ENCODE measurements around the gene LRRC52.

The LRRC52 gene

GRCh38 chr1:165532053-165532452 lies 11.7 kb upstream of the LRRC52 start:
- Histone ChIP-seq H2BK120ac (ENCODE audit: insufficient read depth, low read length, poor library complexity) (no peak overlapping the region), H3K9ac (ENCODE audit: low read length) (no peak overlapping the region), H3K4ac (ENCODE audit: low read depth, low read length) (no peak overlapping the region), H4K91ac (ENCODE audit: low read depth, low read length) (no peak overlapping the region), H4K12ac (ENCODE audit: low read depth, low read length) (no peak overlapping the region), H2BK5ac (ENCODE audit: low read depth, low read length, poor library complexity) (no peak overlapping the region), H3K4me3 (ENCODE audit: low read depth, low read length) (no peak overlapping the region), H2BK12ac (ENCODE audit: low read length) (no peak overlapping the region), H3K79me1 (ENCODE audit: low read length) (no peaks in the 10 kb centered on the region), H2AK5ac (ENCODE audit: low read length) (no peak overlapping the region), H3K4me1 (ENCODE audit: control insufficient read depth in 1 of 2, insufficient read depth in 2 of 2, low read length in 2 of 2) (no peaks in the 10 kb centered on the region), H3K79me2 (ENCODE audit: control insufficient read depth, insufficient read depth, low read length, poor library complexity) (no peaks in the 10 kb centered on the region), H3K27me3 (ENCODE audit: insufficient read depth, low read length) (no peaks in the 10 kb centered on the region), H4K8ac (ENCODE audit: low read depth, low read length) (no peak overlapping the region), H3K18ac (ENCODE audit: low read length) (no peak overlapping the region), H3K36me3 (ENCODE audit: control insufficient read depth in 1 of 2, insufficient read depth in 2 of 2, low read length in 2 of 2) (no peaks in the 10 kb centered on the region), H3K27ac (ENCODE audit: low read depth, low read length) (no peak overlapping the region), H3K14ac (ENCODE audit: low read length) (no peak overlapping the region), H3K9me3 (ENCODE audit: insufficient read depth, low read depth, low read length) (peaks cover 2% of the 10 kb centered on the region), H2AFZ (ENCODE audit: insufficient read depth, low read length, poor library complexity) (no peak overlapping the region), H3K4me2 (ENCODE audit: low read length) (no peak overlapping the region), H3K23ac (ENCODE audit: low read length) (no peak overlapping the region)
- no CpG with 5 or more reads among the region's 7 CpGs for WGBS (ENCODE audit: extremely low coverage, insufficient coverage, insufficient read length)
- DNase-seq, result no peak

- Histone ChIP-seq H3K4me1 (ENCODE audit: control insufficient read depth in 1 of 2, insufficient read depth in 2 of 2, low read length in 2 of 2) (no peaks in the 10 kb centered on the region), H2BK5ac (ENCODE audit: low read depth, low read length, poor library complexity) (no peak overlapping the region), H2AK5ac (ENCODE audit: low read length) (no peak overlapping the region), H3K27me3 (ENCODE audit: insufficient read depth, low read length) (no peaks in the 10 kb centered on the region), H3K18ac (ENCODE audit: low read length) (no peak overlapping the region), H2AFZ (ENCODE audit: insufficient read depth, low read length, poor library complexity) (no peak overlapping the region), H2BK12ac (ENCODE audit: low read length) (no peak overlapping the region), H3K36me3 (ENCODE audit: control insufficient read depth in 1 of 2, insufficient read depth in 2 of 2, low read length in 2 of 2) (no peaks in the 10 kb centered on the region), H2BK120ac (ENCODE audit: insufficient read depth, low read length, poor library complexity) (no peak overlapping the region), H3K4ac (ENCODE audit: low read depth, low read length) (no peak overlapping the region), H4K8ac (ENCODE audit: low read depth, low read length) (no peak overlapping the region), H3K79me1 (ENCODE audit: low read length) (no peaks in the 10 kb centered on the region), H3K79me2 (ENCODE audit: control insufficient read depth, insufficient read depth, low read length, poor library complexity) (no peaks in the 10 kb centered on the region), H3K9ac (ENCODE audit: low read length) (no peak overlapping the region), H3K14ac (ENCODE audit: low read length) (no peak overlapping the region), H4K91ac (ENCODE audit: low read depth, low read length) (no peak overlapping the region), H3K23ac (ENCODE audit: low read length) (no peak overlapping the region), H3K27ac (ENCODE audit: low read depth, low read length) (no peak overlapping the region), H4K12ac (ENCODE audit: low read depth, low read length) (no peak overlapping the region), H3K4me2 (ENCODE audit: low read length) (no peak overlapping the region), H3K9me3 (ENCODE audit: insufficient read depth, low read depth, low read length) (peaks cover 2% of the 10 kb centered on the region), H3K4me3 (ENCODE audit: low read depth, low read length) (no peak overlapping the region)
- no CpG with 5 or more reads among the region's 4 CpGs for WGBS (ENCODE audit: extremely low coverage, insufficient coverage, insufficient read length)
- DNase-seq, result no peak
These were observed 10.5 kb upstream of the LRRC52 start for GRCh38 chr1:165533254-165533653.

- Histone ChIP-seq H3K9ac (ENCODE audit: low read length) (no peak overlapping the region), H3K79me2 (ENCODE audit: control insufficient read depth, insufficient read depth, low read length, poor library complexity) (no peaks in the 10 kb centered on the region), H3K4me3 (ENCODE audit: low read depth, low read length) (no peak overlapping the region), H2AFZ (ENCODE audit: insufficient read depth, low read length, poor library complexity) (no peak overlapping the region), H3K9me3 (ENCODE audit: insufficient read depth, low read depth, low read length) (peaks cover 2% of the 10 kb centered on the region), H4K12ac (ENCODE audit: low read depth, low read length) (no peak overlapping the region), H3K79me1 (ENCODE audit: low read length) (no peaks in the 10 kb centered on the region), H2BK12ac (ENCODE audit: low read length) (no peak overlapping the region), H3K4ac (ENCODE audit: low read depth, low read length) (no peak overlapping the region), H4K8ac (ENCODE audit: low read depth, low read length) (no peak overlapping the region), H3K27me3 (ENCODE audit: insufficient read depth, low read length) (no peaks in the 10 kb centered on the region), H3K4me1 (ENCODE audit: control insufficient read depth in 1 of 2, insufficient read depth in 2 of 2, low read length in 2 of 2) (no peaks in the 10 kb centered on the region), H2BK5ac (ENCODE audit: low read depth, low read length, poor library complexity) (no peak overlapping the region), H4K91ac (ENCODE audit: low read depth, low read length) (no peak overlapping the region), H2AK5ac (ENCODE audit: low read length) (no peak overlapping the region), H3K4me2 (ENCODE audit: low read length) (no peak overlapping the region), H2BK120ac (ENCODE audit: insufficient read depth, low read length, poor library complexity) (no peak overlapping the region), H3K18ac (ENCODE audit: low read length) (no peak overlapping the region), H3K23ac (ENCODE audit: low read length) (no peak overlapping the region), H3K14ac (ENCODE audit: low read length) (no peak overlapping the region), H3K27ac (ENCODE audit: low read depth, low read length) (no peak overlapping the region), H3K36me3 (ENCODE audit: control insufficient read depth in 1 of 2, insufficient read depth in 2 of 2, low read length in 2 of 2) (no peaks in the 10 kb centered on the region)
- WGBS (ENCODE audit: extremely low coverage, insufficient coverage, insufficient read length), result no CpG with 5 or more reads among the region's 3 CpGs
- no peak for DNase-seq
These were observed 7.8 kb upstream of the LRRC52 start for GRCh38 chr1:165536016-165536415.

- no peak overlapping the region for H4K91ac ChIP-seq (ENCODE audit: low read depth, low read length)
- H3K18ac ChIP-seq (ENCODE audit: low read length), result no peak overlapping the region
- H3K27me3 ChIP-seq (ENCODE audit: insufficient read depth, low read length), result no peaks in the 10 kb centered on the region
- no peak overlapping the region for H2AFZ ChIP-seq (ENCODE audit: insufficient read depth, low read length, poor library complexity)
- H3K9me3 ChIP-seq (ENCODE audit: insufficient read depth, low read depth, low read length), result no peaks in the 10 kb centered on the region
- no peak overlapping the region for H2BK5ac ChIP-seq (ENCODE audit: low read depth, low read length, poor library complexity)
- no peak overlapping the region for H3K4me3 ChIP-seq (ENCODE audit: low read depth, low read length)
- no peaks in the 10 kb centered on the region for H3K36me3 ChIP-seq (ENCODE audit: control insufficient read depth in 1 of 2, insufficient read depth in 2 of 2, low read length in 2 of 2)
- no peak overlapping the region for H4K12ac ChIP-seq (ENCODE audit: low read depth, low read length)
- no peak overlapping the region for H2AK5ac ChIP-seq (ENCODE audit: low read length)
- no peak overlapping the region for H2BK12ac ChIP-seq (ENCODE audit: low read length)
- H3K79me2 ChIP-seq (ENCODE audit: control insufficient read depth, insufficient read depth, low read length, poor library complexity), result no peaks in the 10 kb centered on the region
- no peaks in the 10 kb centered on the region for H3K79me1 ChIP-seq (ENCODE audit: low read length)
- WGBS (ENCODE audit: extremely low coverage, insufficient coverage, insufficient read length), result no CpG with 5 or more reads among the region's 14 CpGs
- H3K4me1 ChIP-seq (ENCODE audit: control insufficient read depth in 1 of 2, insufficient read depth in 2 of 2, low read length in 2 of 2), result no peaks in the 10 kb centered on the region
- no peak overlapping the region for H3K4me2 ChIP-seq (ENCODE audit: low read length)
- no peak overlapping the region for H3K9ac ChIP-seq (ENCODE audit: low read length)
- no peak overlapping the region for H4K8ac ChIP-seq (ENCODE audit: low read depth, low read length)
- no peak overlapping the region for H3K14ac ChIP-seq (ENCODE audit: low read length)
- no peak overlapping the region for H3K27ac ChIP-seq (ENCODE audit: low read depth, low read length)
- H3K4ac ChIP-seq (ENCODE audit: low read depth, low read length), result no peak overlapping the region
- DNase-seq, result no peak
- no peak overlapping the region for H3K23ac ChIP-seq (ENCODE audit: low read length)
- no peak overlapping the region for H2BK120ac ChIP-seq (ENCODE audit: insufficient read depth, low read length, poor library complexity)
These were observed 6.3 kb upstream of the LRRC52 start for GRCh38 chr1:165537356-165538109.
